Endothelial cell of umbilical vein (primary cell): ENCODE results near the gene YTHDF2. TPM values are rescaled to one million over a fixed set of nuclear protein-coding genes. Genes with fewer than 3 reads are reported as not detected.

Experiments used
- BruUV-seq: library from RNA; stranded (reverse); fragments of 400-500 nt; replicated peaks from 2 replicates; lab custom pipeline; 2021; lab: Mats Ljungman, UMichigan
- CTCF ChIA-PET: fragments of 300-600, 350-600 bp; sonication (Branson Sonifier 250); formaldehyde crosslinking; loops from one replicate; lab custom pipeline; 2021; ENCODE audit warnings: antibody characterized with exemption, inconsistent platforms; lab: Charles Lee
- POLR2A ChIA-PET: fragments of 300-600, 350-600 bp; sonication (Branson Sonifier 250); formaldehyde crosslinking; loops from one replicate; lab custom pipeline; 2021; ENCODE audit warnings: antibody characterized with exemption, inconsistent platforms; lab: Charles Lee
- DNase-seq: peaks from one replicate; pipeline ENCODE4 v3.0.0-alpha.2; 2011; ENCODE audit warnings: low read depth, low spot score
- FAIRE-seq: peaks from 2 replicates; lab custom pipeline; 2011; peaks lifted over from hg19 to GRCh38; lab: Jason Lieb, UNC
- H2AFZ ChIP-seq: 2 replicates; pipeline ENCODE4 v1.6.0; 2012; ENCODE audit warnings: low read depth, low read length, control low read depth, inconsistent platforms
- H3K27ac ChIP-seq: 2 replicates; pipeline ENCODE4 v1.5.1; 2011; ENCODE audit warnings: low read depth, mild to moderate bottlenecking, control low read depth, low read length, moderate library complexity; ENCODE audit not compliant: insufficient read depth
- H3K27me3 ChIP-seq, 2 experiments: 2 replicates each; pipeline versions ENCODE4 v1.6.0 to v1.6.1; 2011; ENCODE audit warnings: low read length in 2 of 2, mixed read lengths in 1 of 2; ENCODE audit not compliant: control insufficient read depth in 2 of 2, insufficient read depth in 2 of 2
- H3K36me3 ChIP-seq, 2 experiments: 2 replicates in 1 of 2; 3 replicates in 1 of 2; pipeline ENCODE4 v1.5.1; 2011; ENCODE audit warnings: low read length in 2 of 2, mild to moderate bottlenecking in 1 of 2, moderate library complexity in 1 of 2; ENCODE audit not compliant: control insufficient read depth in 2 of 2, insufficient read depth in 2 of 2; ENCODE audit errors: extremely low read depth in 1 of 2
- H3K4me1 ChIP-seq: 3 replicates; pipeline ENCODE4 v1.5.1; 2011; ENCODE audit warnings: mild to moderate bottlenecking, low read length; ENCODE audit not compliant: control insufficient read depth, insufficient read depth; ENCODE audit errors: extremely low read depth
- H3K4me2 ChIP-seq: 2 replicates; pipeline ENCODE4 v1.6.1; 2011; ENCODE audit warnings: low read length, control low read depth, mixed read lengths; ENCODE audit not compliant: insufficient read depth
- H3K4me3 ChIP-seq, 3 experiments: fragments of 200-600 bp in 1 of 3; sonication (generic), shearing (Covaris generic) in 1 of 3; replicated peaks in 1 of 3; 2 replicates each; pipeline ENCODE4 v1.5.1; 2011 to 2016; ENCODE audit warnings: control low read depth in 3 of 3, low read length in 3 of 3, mild to moderate bottlenecking in 2 of 3, inconsistent platforms in 1 of 3, low read depth in 1 of 3, moderate library complexity in 1 of 3; ENCODE audit not compliant: insufficient read depth in 1 of 3
- H3K79me2 ChIP-seq: 2 replicates; pipeline ENCODE4 v1.6.0; 2012; ENCODE audit warnings: low read length, inconsistent platforms; ENCODE audit not compliant: control insufficient read depth, insufficient read depth
- H3K9ac ChIP-seq: replicated peaks from 2 replicates; pipeline ENCODE3; 2011; ENCODE audit warnings: low read length, control low read depth; ENCODE audit not compliant: insufficient read depth; ENCODE audit errors: extremely low read depth
- H3K9me1 ChIP-seq: replicated peaks from 3 replicates; pipeline ENCODE4 v1.6.0; 2011; ENCODE audit warnings: mild to moderate bottlenecking, low read length; ENCODE audit not compliant: control insufficient read depth, insufficient read depth; ENCODE audit errors: extremely low read depth
- H3K9me3 ChIP-seq: replicated peaks from 2 replicates; pipeline ENCODE4 v1.5.1; 2012; ENCODE audit warnings: low read length, inconsistent platforms; ENCODE audit not compliant: control insufficient read depth, insufficient read depth
- H4K20me1 ChIP-seq: replicated peaks from 2 replicates; pipeline ENCODE3; 2011; ENCODE audit warnings: mild to moderate bottlenecking, low read length; ENCODE audit not compliant: control insufficient read depth, insufficient read depth; ENCODE audit errors: extremely low read depth
- EZH2 ChIP-seq: IDR thresholded peaks from 2 replicates; pipeline ENCODE4 v1.6.1; 2012; ENCODE audit warnings: borderline replicate concordance, low read depth, mild to moderate bottlenecking, moderate library complexity, low read length, inconsistent platforms; ENCODE audit not compliant: severe bottlenecking
- FOS ChIP-seq: IDR thresholded peaks from 2 replicates; pipeline ENCODE4 v1.6.1; 2011; ENCODE audit warnings: mild to moderate bottlenecking, low read length, moderate library complexity, borderline replicate concordance; ENCODE audit not compliant: insufficient read depth
- GATA2 ChIP-seq: IDR thresholded peaks from 2 replicates; pipeline ENCODE4 v1.7.0; 2011; ENCODE audit warnings: low read depth, mild to moderate bottlenecking, moderate library complexity, mixed read lengths, low read length; ENCODE audit not compliant: insufficient read length, insufficient read depth
- JUN ChIP-seq: IDR thresholded peaks from 2 replicates; pipeline ENCODE4 v1.6.1; 2011; ENCODE audit warnings: borderline replicate concordance, low read depth; ENCODE audit not compliant: insufficient read length, insufficient read depth
- MAX ChIP-seq: IDR thresholded peaks from 2 replicates; pipeline ENCODE4 v1.6.1; 2011; ENCODE audit not compliant: insufficient read depth, insufficient read length
- MYC ChIP-seq: IDR thresholded peaks from one replicate; pipeline ENCODE4 v1.6.1; 2011; ENCODE audit warnings: mild to moderate bottlenecking, low read depth, low read length
- POLR2A ChIP-seq: IDR thresholded peaks from 2 replicates; pipeline ENCODE4 v1.6.1; 2012; ENCODE audit warnings: low read depth, mild to moderate bottlenecking, control low read depth, low read length
- POLR2AphosphoS5 ChIP-seq: IDR thresholded peaks from 2 replicates; pipeline ENCODE4 v1.6.1; 2012; ENCODE audit warnings: low read depth, mild to moderate bottlenecking, control low read depth, low read length, moderate library complexity; ENCODE audit not compliant: insufficient read depth
- dilution Hi-C: fragments of 300-500 bp; cut with MboI; formaldehyde crosslinking; loops from one replicate; pipeline ENCODE4 v1.15.0; 2019; ENCODE audit warnings: low sequenced_read_pairs; ENCODE audit not compliant: extremely low pct_ligation_motif_present
- intact Hi-C: fragments of 100-400 bp; cut with micrococcal nuclease; formaldehyde crosslinking; loops from one replicate; pipeline ENCODE4 v1.10.0; 2022
- polyA plus RNA-seq, 4 experiments: library from polyadenylated mRNA; depleted of rRNA in 3 of 4; stranded (reverse) in 3 of 4; unstranded in 1 of 4; fragments of >200 nt; gene quantifications; 2 replicates each; pipeline versions ENCODE4 v1.2.1 to v1.2.3, GENCODE V29; 2011 to 2012; ENCODE audit warnings: missing spikeins in 1 of 4
- total RNA-seq: library from RNA; stranded (reverse); gene quantifications from 2 replicates; pipeline ENCODE4 v1.2.3, GENCODE V29; 2021
- TF ChIP-seq, protein P1 (sequence below), 2 donors: IDR thresholded peaks; 1 replicate in 1 of 2; 2 replicates in 1 of 2; pipeline ENCODE4 v1.5.1; 2011; ENCODE audit warnings: low read length in 2 of 2, mild to moderate bottlenecking in 2 of 2, moderate library complexity in 2 of 2, control low read depth in 1 of 2, inconsistent platforms in 1 of 2, low read depth in 1 of 2; ENCODE audit not compliant: insufficient read depth in 1 of 2; ENCODE audit errors: extremely low read depth in 1 of 2

The YTHDF2 gene
- total and polyA plus RNA-seq, 2 donors (not counting 3 experiments of a cell fraction or from before 2014, with no cell fraction given), result 72.4 to 105 TPM

DNA sequence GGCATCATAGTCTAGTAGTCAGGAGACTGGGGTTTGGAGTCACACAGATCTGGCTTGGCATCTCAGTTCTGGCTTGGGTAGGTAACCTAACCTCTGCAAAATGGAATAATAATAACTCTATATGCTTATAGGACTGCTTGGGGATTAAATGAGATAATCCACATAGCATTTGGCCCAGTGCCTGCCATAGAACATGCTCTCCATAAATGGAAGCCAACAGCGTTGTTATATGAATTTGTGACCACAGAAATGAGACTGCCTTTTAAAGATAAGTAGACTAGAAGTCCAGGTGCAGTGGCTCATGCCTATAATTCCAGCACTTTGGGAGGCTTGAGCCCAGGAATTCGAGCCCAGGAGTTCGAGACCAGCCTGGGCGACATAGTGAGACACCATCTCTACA, 71.2 kb downstream of the YTHDF2 start:
- FAIRE-seq (no peak), DNase-seq (no peak)
- ChIA-PET CTCF (no interaction called here), POLR2A (no interaction called here)
- peaks cover 21 to 29% of the 10 kb centered on the region in 2 experiments for H3K27me3 ChIP-seq
- H3K9me3 ChIP-seq, result no peaks in the 10 kb centered on the region
- no peaks in the 10 kb centered on the region for H3K4me1 ChIP-seq
- no TSS peak for BruUV-seq
- dilution Hi-C loops, result no loop called here
- H3K4me2 ChIP-seq, result no peak overlapping the region
- TF ChIP-seq, protein P1, sequence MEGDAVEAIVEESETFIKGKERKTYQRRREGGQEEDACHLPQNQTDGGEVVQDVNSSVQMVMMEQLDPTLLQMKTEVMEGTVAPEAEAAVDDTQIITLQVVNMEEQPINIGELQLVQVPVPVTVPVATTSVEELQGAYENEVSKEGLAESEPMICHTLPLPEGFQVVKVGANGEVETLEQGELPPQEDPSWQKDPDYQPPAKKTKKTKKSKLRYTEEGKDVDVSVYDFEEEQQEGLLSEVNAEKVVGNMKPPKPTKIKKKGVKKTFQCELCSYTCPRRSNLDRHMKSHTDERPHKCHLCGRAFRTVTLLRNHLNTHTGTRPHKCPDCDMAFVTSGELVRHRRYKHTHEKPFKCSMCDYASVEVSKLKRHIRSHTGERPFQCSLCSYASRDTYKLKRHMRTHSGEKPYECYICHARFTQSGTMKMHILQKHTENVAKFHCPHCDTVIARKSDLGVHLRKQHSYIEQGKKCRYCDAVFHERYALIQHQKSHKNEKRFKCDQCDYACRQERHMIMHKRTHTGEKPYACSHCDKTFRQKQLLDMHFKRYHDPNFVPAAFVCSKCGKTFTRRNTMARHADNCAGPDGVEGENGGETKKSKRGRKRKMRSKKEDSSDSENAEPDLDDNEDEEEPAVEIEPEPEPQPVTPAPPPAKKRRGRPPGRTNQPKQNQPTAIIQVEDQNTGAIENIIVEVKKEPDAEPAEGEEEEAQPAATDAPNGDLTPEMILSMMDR (IDR thresholded peaks at IDR 0.05; ENCODE audit: extremely low read depth in 1 of 2, insufficient read depth in 1 of 2, low read depth in 1 of 2, low read length in 2 of 2), result no peak
- no peak for TF ChIP-seq POLR2A
- TF ChIP-seq MYC, result no peak
- no peak for TF ChIP-seq GATA2
- no peak for TF ChIP-seq EZH2
- TF ChIP-seq POLR2AphosphoS5, result no peak
- TF ChIP-seq MAX, result no peak
- TF ChIP-seq FOS, result no peak
- TF ChIP-seq JUN, result no peak
- H3K27ac ChIP-seq, result no peak overlapping the region
- H3K36me3 ChIP-seq, result no peaks in the 10 kb centered on the region
- H2AFZ ChIP-seq, result no peak overlapping the region
- no peaks in the 10 kb centered on the region for H3K9me1 ChIP-seq
- H3K79me2 ChIP-seq, result no peaks in the 10 kb centered on the region
- intact Hi-C loops, result no loop called here
- H3K4me3 ChIP-seq, result no peak overlapping the region
- H3K9ac ChIP-seq, result no peak overlapping the region
- H4K20me1 ChIP-seq, result no peaks in the 10 kb centered on the region
